GM19193 (cell line): Measurements from ENCODE around the gene LTBR.
A peak's percentile ranks its signal among the peaks of the same experiment; 100 is the strongest.

Experiments used
- POLR2A ChIP-seq: IDR thresholded peaks from 4 replicates; pipeline ENCODE4 v1.6.1; 2011; ENCODE audit not compliant: insufficient read depth, insufficient read length; ENCODE audit errors: extremely low read depth

The LTBR gene

DNA sequence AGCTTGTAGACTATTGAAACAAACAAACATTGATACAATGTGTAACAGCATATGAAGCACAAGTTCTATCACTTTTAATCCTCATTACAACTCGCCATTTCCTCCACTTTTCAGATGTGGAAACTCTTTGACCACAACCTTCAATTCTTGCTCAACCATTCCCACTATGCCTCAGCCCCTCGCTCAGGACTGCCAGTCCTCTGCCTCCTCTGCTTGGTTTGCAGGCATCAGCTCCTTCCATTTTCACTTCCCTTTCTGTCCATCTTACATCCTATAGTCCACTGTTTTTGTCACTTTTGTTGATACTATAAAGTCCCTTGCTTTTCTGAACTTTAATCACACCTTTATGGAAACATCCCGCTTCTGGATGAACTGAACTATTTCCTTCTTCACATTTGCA, 32.6 kb downstream of the LTBR start:
- no peak for TF ChIP-seq POLR2A

GRCh38 chr12:6418796-6419195, 34.8 kb downstream of the LTBR start:
- TF ChIP-seq POLR2A, result no peak

DNA sequence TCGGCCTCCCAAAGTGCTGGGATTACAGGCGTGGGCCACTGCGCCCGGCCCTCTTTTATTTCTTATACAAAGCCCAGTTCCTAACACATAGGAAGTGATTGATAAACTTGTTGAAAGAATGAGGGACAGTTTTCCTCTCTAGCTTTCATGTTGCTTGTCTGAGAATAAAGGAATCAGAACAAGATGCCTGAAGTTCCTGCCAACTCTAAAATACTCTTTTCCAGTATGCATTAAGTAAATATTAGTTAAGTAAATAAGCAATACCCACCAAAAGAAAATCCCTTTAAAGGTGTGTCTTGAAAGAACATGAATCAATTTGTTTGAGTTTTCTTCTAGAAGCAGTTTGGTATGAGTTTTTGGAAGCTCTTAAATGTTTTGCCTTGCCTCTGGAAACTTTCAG, 36.4 kb downstream of the LTBR start:
- no peak for TF ChIP-seq POLR2A

- no peak for TF ChIP-seq POLR2A
Observed at GRCh38 chr12:6423267-6424007, 39.5 kb downstream of the LTBR start.

GRCh38 chr12:6424008-6424347, 40.0 kb downstream of the LTBR start:
- no peak for TF ChIP-seq POLR2A

DNA sequence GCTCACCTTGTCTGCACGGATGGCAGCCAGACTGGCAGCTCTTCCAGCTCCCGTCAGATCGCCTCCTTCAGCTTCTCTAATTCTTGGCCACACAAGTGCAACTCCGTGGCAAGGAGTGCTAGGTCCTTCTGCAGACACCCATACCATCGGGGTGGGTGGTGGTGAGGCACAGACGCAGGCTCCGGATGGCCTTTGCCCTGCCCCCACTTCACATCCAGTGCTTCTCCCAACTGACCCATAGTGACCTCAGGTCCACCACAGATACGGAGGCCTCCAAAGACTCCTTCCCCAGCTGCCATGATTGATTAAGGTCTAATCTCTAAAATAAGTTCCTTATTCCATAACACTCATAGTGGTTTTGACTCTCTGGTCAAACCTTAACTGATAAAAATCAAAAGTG, 40.9 kb downstream of the LTBR start:
- TF ChIP-seq POLR2A, result no peak

DNA sequence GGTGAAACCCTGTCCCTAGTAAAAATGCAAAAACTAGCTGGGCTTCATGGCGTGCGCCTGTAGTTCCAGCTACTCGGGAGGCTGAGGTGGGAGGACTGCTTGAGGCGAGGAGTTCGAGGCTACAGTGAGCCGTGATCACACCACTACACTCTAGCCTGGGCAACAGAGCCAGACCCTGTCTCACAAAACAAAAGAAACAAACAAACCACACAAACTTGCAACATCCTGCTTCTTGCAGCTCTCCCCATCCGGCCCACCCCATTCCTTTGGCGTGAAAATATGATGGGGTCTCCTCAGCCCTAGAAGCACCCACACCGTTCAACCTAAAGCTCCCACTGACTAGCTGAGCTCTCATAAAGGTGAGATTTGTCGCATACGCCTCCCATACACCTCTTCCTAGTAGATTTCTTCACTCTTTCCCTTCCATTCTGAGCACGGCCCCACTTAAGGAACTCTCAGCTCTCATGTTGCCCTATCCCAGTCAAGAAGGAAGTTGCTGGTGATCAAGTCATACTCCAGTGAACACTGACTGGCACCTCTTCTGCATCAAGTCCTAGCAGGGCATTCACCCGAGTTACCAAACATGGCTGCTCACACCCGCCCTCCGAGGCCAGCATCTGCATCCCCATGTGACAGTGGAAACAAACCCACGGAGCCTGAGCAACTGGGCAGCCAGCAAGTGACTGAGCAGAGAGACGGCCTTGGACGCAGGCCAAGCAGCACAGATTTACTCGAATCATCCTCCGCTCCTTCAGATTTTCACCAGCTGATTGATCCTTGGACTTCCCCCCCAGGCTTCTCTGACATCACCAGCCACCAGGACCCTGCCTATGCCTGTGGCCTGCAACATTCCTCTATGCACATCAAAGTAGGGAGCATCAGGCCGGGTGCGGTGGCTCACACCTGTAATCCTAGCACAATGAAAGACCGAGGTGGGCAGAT, 41.9 kb downstream of the LTBR start:
- TF ChIP-seq POLR2A, result peak; percentile 56

DNA sequence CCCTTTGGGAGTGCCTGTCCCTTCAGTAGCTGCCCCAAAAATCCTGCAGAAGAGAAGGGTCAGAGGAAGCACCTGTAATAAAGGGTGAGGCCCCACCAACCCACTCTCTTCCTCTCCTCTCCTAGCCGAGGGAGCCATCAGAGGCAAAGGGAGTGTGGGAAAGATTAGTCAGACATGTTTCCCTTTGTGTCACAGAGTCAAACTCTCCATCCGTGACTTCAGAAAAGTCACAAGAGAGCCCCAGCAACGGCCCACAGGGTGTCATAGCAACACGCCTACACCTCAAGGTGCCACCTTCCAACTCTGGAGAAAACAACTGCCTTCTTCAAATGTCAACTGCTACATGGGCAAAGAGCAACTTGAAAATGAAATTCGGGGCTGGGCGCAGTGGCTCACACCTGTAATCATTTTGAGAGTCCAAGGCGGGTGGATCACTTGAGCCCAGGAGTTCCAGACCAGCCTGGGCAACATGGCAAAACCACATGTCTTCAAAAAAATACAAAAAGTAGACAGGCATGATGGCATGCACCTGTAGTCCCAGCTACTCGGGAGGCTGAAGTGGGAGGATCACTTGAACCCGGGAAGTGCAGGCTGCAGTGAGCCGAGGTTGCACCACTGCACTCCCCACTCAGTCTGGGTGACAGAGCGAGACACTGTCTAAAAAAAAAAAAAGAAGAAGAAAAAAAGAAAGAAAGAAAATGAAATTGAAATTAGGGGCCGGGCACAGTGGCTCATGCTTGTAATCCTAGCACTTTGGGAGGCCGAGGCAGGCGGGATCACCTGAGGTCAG, 43.1 kb downstream of the LTBR start:
- TF ChIP-seq POLR2A, result peak; percentile 54

DNA sequence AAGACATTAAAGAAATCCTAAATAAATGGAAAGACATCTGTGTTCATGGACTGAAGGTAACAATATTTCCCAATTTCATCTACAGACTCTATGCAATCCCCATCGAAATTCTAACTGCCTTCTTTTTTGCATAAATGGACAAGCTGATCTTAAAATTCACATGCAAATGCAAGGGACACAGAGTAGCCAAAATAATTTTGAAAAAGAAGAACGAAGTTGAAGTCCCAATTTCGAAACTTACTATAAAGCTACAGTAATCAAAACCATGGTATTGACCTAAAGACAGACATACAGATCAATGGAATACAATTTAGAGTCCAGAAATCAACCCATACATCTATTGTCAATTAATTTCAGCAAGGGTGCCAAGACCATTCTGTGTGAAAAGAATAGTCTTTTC, 44.4 kb downstream of the LTBR start:
- no peak for TF ChIP-seq POLR2A

DNA sequence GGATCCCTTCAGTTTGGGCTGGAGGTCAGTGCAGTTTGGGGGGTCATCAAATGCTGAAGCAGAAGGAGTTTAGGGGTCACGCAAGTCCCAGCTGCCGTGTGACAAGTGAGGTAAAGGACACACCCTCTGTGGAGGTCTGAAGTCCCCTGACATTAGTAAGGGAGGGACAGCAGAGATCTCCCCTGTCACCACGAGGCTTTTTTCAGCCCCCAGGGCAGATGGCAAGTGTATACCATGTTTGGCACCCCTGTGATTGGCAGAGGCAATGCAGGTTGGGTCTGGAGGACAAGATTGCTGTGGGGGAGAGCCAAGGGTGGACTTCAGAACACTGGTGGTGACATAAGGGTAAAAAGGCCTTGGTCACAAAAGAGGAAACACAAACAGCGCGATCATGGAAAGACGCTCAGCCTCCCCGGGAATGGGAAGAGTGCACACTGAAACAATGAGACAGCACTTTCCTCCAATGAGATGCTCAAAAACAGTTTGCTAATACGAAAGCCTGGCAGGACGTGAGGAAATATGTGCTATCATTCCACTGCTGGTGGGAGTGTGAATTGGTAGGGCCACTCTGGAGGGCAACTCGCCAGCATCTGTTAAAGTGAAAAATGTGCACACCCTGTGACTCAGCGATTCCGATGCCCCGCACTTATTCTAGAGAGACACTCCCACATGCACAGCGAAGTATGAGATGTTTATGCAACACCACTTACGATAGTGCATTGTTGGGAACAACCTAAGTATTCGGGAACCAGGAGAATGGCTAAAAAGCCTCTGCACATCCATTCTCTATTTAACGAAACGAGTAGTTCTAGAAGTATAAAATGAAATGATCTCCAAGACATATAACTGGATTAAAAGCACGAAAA, 46.4 kb downstream of the LTBR start:
- no peak for TF ChIP-seq POLR2A

GRCh38 chr12:6432991-6433390, 49.0 kb downstream of the LTBR start:
- TF ChIP-seq POLR2A, result no peak

GRCh38 chr12:6434205-6435140, 50.5 kb downstream of the LTBR start:
- no peak for TF ChIP-seq POLR2A
